SK-N-SH (cell line): Measurements from ENCODE around the gene STX2. TPM values are rescaled to one million over a fixed set of nuclear protein-coding genes. Genes with fewer than 3 reads are reported as not detected.

Source experiments
- CTCF ChIA-PET: fragments of 300-600, 350-600 bp; formaldehyde crosslinking; extraction: SDS; loops from one replicate; lab custom pipeline; 2021; lab: Yijun Ruan, JAX
- POLR2A ChIA-PET: fragments of 350-600 bp; sonication (Branson Sonifier 250); formaldehyde crosslinking; extraction: SDS; loops from one replicate; lab custom pipeline; 2020; ENCODE audit warnings: antibody characterized with exemption, inconsistent platforms; lab: Yijun Ruan, JAX
- DNase-seq: peaks from one replicate; pipeline ENCODE4 v3.0.0; 2012
- H2AFZ ChIP-seq: fragments of 200-600 bp; sonication (generic); 2 replicates; pipeline ENCODE4 v1.8.1; 2016; ENCODE audit warnings: antibody characterized with exemption, mild to moderate bottlenecking, low read depth
- H3F3A ChIP-seq: fragments of 200-600 bp; sonication (generic); replicated peaks from 2 replicates; pipeline ENCODE3; 2016; ENCODE audit warnings: antibody characterized with exemption, mild to moderate bottlenecking; ENCODE audit not compliant: insufficient read depth
- H3K27ac ChIP-seq, 2 experiments: fragments of 200-500 bp in 1 of 2; fragments of 200-600 bp in 1 of 2; sonication (Bioruptor generic) in 1 of 2; sonication (generic), shearing (Covaris generic) in 1 of 2; 2 replicates each; pipeline versions ENCODE4 v1.5.1 to v1.6.1; 2014 to 2016; ENCODE audit warnings: low read depth in 2 of 2, inconsistent platforms in 1 of 2, low read length in 1 of 2, mild to moderate bottlenecking in 1 of 2, mixed read lengths in 1 of 2
- H3K27me3 ChIP-seq: fragments of 200-600 bp; sonication (generic), shearing (Covaris generic); 2 replicates; pipeline ENCODE4 v1.6.1; 2016; ENCODE audit warnings: mixed run types; ENCODE audit not compliant: insufficient read depth
- H3K36me3 ChIP-seq, 2 experiments: fragments of 200-500 bp in 1 of 2; fragments of 200-600 bp in 1 of 2; sonication (Bioruptor generic) in 1 of 2; sonication (generic) in 1 of 2; replicated peaks in 1 of 2; 2 replicates each; pipeline versions ENCODE3 to v1.5.1; 2014 to 2016; ENCODE audit warnings: low read length in 1 of 2, mild to moderate bottlenecking in 1 of 2; ENCODE audit not compliant: insufficient read depth in 2 of 2, control insufficient read depth in 1 of 2
- H3K4me1 ChIP-seq, 2 experiments: fragments of 200-500 bp in 1 of 2; fragments of 200-600 bp in 1 of 2; sonication (Bioruptor generic) in 1 of 2; sonication (generic), shearing (Covaris generic) in 1 of 2; 2 replicates each; pipeline versions ENCODE4 v1.5.1 to v1.6.1; 2014 to 2016; ENCODE audit warnings: low read depth in 1 of 2, low read length in 1 of 2, mixed run types in 1 of 2; ENCODE audit not compliant: insufficient read depth in 2 of 2, control insufficient read depth in 1 of 2
- H3K4me2 ChIP-seq: fragments of 200-600 bp; sonication (generic), shearing (Covaris generic); 2 replicates; pipeline ENCODE4 v1.6.1; 2017; ENCODE audit warnings: mixed run types
- H3K4me3 ChIP-seq, 2 experiments: fragments of 200-500 bp in 1 of 2; fragments of 200-600 bp in 1 of 2; sonication (Bioruptor generic) in 1 of 2; sonication (generic), shearing (Covaris generic) in 1 of 2; 2 replicates each; pipeline versions ENCODE4 v1.5.1 to v1.8.1; 2014 to 2016; ENCODE audit warnings: low read depth in 2 of 2, inconsistent platforms in 1 of 2, low read length in 1 of 2, mild to moderate bottlenecking in 1 of 2, mixed read lengths in 1 of 2, moderate library complexity in 1 of 2
- H3K79me2 ChIP-seq: fragments of 200-600 bp; sonication (generic); 2 replicates; pipeline ENCODE4 v1.8.1; 2017; ENCODE audit warnings: mild to moderate bottlenecking; ENCODE audit not compliant: insufficient read depth
- H3K9ac ChIP-seq: fragments of 200-600 bp; sonication (generic); 2 replicates; pipeline ENCODE4 v1.6.1; 2017; ENCODE audit warnings: mixed run types
- H3K9me2 ChIP-seq: fragments of 200-600 bp; sonication (generic); 2 replicates; pipeline ENCODE4 v1.6.1; 2017; ENCODE audit warnings: mixed run types
- H3K9me3 ChIP-seq: fragments of 200-600 bp; sonication (generic); 2 replicates; pipeline ENCODE4 v1.6.1; 2017; ENCODE audit warnings: mixed run types, mild to moderate bottlenecking, moderate library complexity
- H4K20me1 ChIP-seq: fragments of 200-600 bp; sonication (generic); 2 replicates; pipeline ENCODE4 v1.6.1; 2017; ENCODE audit warnings: mild to moderate bottlenecking, mixed run types; ENCODE audit not compliant: insufficient read depth
- EZH2phosphoT487 ChIP-seq: fragments of 200-600 bp; sonication (generic); IDR thresholded peaks from 2 replicates; pipeline ENCODE4 v1.6.1; 2017; ENCODE audit warnings: low read depth, mixed run types, mild to moderate bottlenecking, antibody characterized with exemption, moderate library complexity, borderline replicate concordance
- FOSL2 ChIP-seq: IDR thresholded peaks from 2 replicates; pipeline ENCODE4 v1.4.0; 2012; ENCODE audit warnings: low read depth, mild to moderate bottlenecking, moderate library complexity, borderline replicate concordance
- FOXJ3 ChIP-seq: sonication (generic); formaldehyde crosslinking; IDR thresholded peaks from 2 replicates; pipeline ENCODE4 v1.5.1; 2020; ENCODE audit warnings: mild to moderate bottlenecking, missing genetic modification reagents
- FOXM1 ChIP-seq: IDR thresholded peaks from 2 replicates; pipeline ENCODE4 v1.4.0; 2012; ENCODE audit warnings: low read depth, mild to moderate bottlenecking
- GATA2 ChIP-seq: sonication (generic); formaldehyde crosslinking; IDR thresholded peaks from 2 replicates; pipeline ENCODE4 v1.5.0; 2020; ENCODE audit warnings: mild to moderate bottlenecking, missing genetic modification reagents
- JUND ChIP-seq: IDR thresholded peaks from 2 replicates; pipeline ENCODE4 v1.4.0; 2012
- MXI1 ChIP-seq: IDR thresholded peaks from 2 replicates; pipeline ENCODE4 v1.6.1; 2012; ENCODE audit warnings: mild to moderate bottlenecking, low read depth, low read length, improper control_type of control experiment
- NFIC ChIP-seq: IDR thresholded peaks from 2 replicates; pipeline ENCODE4 v1.4.0; 2012; ENCODE audit warnings: borderline replicate concordance
- POLR2AphosphoS5 ChIP-seq: IDR thresholded peaks from 2 replicates; pipeline ENCODE4 v1.6.1; 2012; ENCODE audit warnings: low read depth, low read length
- RCOR1 ChIP-seq: fragments of 150-350 bp; IDR thresholded peaks from 2 replicates; pipeline ENCODE4 v1.6.1; 2017; ENCODE audit warnings: antibody characterized with exemption, low read length
- RXRA ChIP-seq: IDR thresholded peaks from 2 replicates; pipeline ENCODE4 v1.4.0; 2012; ENCODE audit warnings: low read depth, mild to moderate bottlenecking, borderline replicate concordance
- SIN3A ChIP-seq: IDR thresholded peaks from 2 replicates; pipeline ENCODE4 v1.6.1; 2012; ENCODE audit warnings: low read depth, mild to moderate bottlenecking, low read length, moderate library complexity, borderline replicate concordance
- TAF1 ChIP-seq: IDR thresholded peaks from 2 replicates; pipeline ENCODE4 v1.6.1; 2012; ENCODE audit warnings: low read depth, mild to moderate bottlenecking, low read length, moderate library complexity, borderline replicate concordance
- TEAD4 ChIP-seq: IDR thresholded peaks from 2 replicates; pipeline ENCODE4 v1.4.0; 2012; ENCODE audit warnings: mild to moderate bottlenecking, borderline replicate concordance; ENCODE audit not compliant: insufficient read depth
- YY1 ChIP-seq: IDR thresholded peaks from 2 replicates; pipeline ENCODE4 v1.4.0; 2012; ENCODE audit warnings: low read depth, mild to moderate bottlenecking
- WGBS: methylation state at CpG from one replicate; pipeline ENCODE4 v1.1.6; 2017; ENCODE audit warnings: low lambda C conversion rate; 5-methylcytosine and 5-hydroxymethylcytosine counted together
- polyA plus RNA-seq, 3 experiments: library from polyadenylated mRNA; depleted of rRNA; stranded (reverse); fragments of >200 nt; gene quantifications; 2 replicates each; pipeline ENCODE4 v1.2.3, GENCODE V29; 2012
- TF ChIP-seq, protein P1 (sequence below): IDR thresholded peaks from 2 replicates; pipeline ENCODE4; 2012
- TF ChIP-seq, protein P2 (sequence below): IDR thresholded peaks from 2 replicates; pipeline ENCODE4 v1.4.0; 2012; ENCODE audit warnings: low read depth, borderline replicate concordance
- TF ChIP-seq, protein P3 (sequence below): IDR thresholded peaks from 2 replicates; pipeline ENCODE4 v1.6.1; 2012; ENCODE audit warnings: mild to moderate bottlenecking, low read depth, low read length, moderate library complexity
- TF ChIP-seq, protein P4 (sequence below): IDR thresholded peaks from 2 replicates; pipeline ENCODE4 v1.4.0; 2012; ENCODE audit warnings: low read depth
- TF ChIP-seq, protein P5 (sequence below): fragments of 200-600 bp; sonication (generic); IDR thresholded peaks from 2 replicates; pipeline ENCODE4 v1.6.1; 2017; ENCODE audit warnings: antibody characterized with exemption, mild to moderate bottlenecking, moderate library complexity

STX2 gene
- polyA plus RNA-seq, 1 of the 3 experiments (the other 2 are of a cell fraction): 25.1 TPM

DNA sequence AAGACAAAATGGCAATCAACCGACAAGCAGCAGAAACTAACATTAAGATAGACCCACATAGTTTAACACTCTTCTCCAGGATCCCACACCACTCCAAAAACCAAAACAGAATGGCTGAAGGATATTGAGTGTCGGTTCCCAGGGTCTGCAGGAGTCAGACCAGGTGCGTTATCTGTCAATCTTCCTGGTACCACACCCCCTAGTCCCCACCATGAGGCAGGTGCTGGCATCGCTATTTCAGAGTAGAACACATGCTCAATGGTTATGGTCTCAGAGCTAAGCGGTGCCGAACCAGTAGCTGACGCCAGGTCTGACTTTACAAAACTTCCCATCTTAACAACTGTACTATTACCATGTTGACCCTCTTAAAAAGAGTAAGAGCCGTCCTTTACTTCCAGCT, 10.2 kb downstream of the STX2 start:
- Histone ChIP-seq H3K36me3 (no peaks in the 10 kb centered on the region), H3K79me2 (peaks cover 92% of the 10 kb centered on the region), H3F3A (no peaks in the 10 kb centered on the region), H3K9me3 (no peaks in the 10 kb centered on the region), H4K20me1 (peaks cover 34% of the 10 kb centered on the region), H3K4me3 (no peak overlapping the region), H3K4me1 (peaks cover 0 to 13% of the 10 kb centered on the region in 2 experiments; a peak in 1 of 4 replicates), H2AFZ (no peak overlapping the region), H3K9me2 (no peaks in the 10 kb centered on the region), H3K9ac (no peak overlapping the region), H3K27me3 (no peaks in the 10 kb centered on the region), H3K27ac (no peak overlapping the region), H3K4me2 (no peak overlapping the region)
- ChIA-PET POLR2A (interaction anchor here (1.3 kb wide), 1 partner anchor 9 kb away, joined by 4 read pairs; no protein-coding TSS in a partner anchor), CTCF (interaction anchor here (1.3 kb wide), 1 partner anchor 11 kb away, joined by 3 read pairs; no protein-coding TSS in a partner anchor)
- no peak for TF ChIP-seq FOXJ3
- no peak for TF ChIP-seq EZH2phosphoT487
- TF ChIP-seq RXRA: no peak
- no peak for TF ChIP-seq TAF1
- TF ChIP-seq JUND: no peak
- no peak for TF ChIP-seq RCOR1
- no peak for DNase-seq
- WGBS: 90% methylated on average over 8 of the region's 8 CpGs

DNA sequence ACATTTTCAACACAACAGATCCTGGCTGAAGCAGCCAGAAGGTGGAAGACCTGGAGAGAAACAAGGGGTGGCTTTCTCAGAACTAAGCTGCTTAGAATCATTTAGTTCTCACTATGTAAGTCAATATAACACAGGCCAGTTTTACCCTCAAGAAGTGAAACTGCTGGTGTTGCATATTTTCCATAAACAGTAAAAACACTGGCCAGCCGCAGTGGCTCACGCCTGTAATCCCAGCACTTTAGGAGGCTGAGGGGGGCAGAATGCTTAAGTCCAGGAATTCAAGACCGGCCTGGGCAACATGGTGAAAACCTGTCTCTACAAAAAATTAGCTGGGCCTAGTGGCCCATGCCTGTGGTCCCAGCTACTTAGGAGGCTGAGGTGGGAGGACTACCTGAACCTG, 11.6 kb downstream of the STX2 start:
- H3K4me2 ChIP-seq: no peak overlapping the region
- POLR2A ChIA-PET: no interaction called here
- no peaks in the 10 kb centered on the region for H3K27me3 ChIP-seq
- no peaks in the 10 kb centered on the region for H3K9me3 ChIP-seq
- no peak for DNase-seq
- no peaks in the 10 kb centered on the region for H3F3A ChIP-seq
- H3K79me2 ChIP-seq: peaks cover 89% of the 10 kb centered on the region
- H2AFZ ChIP-seq: no peak overlapping the region
- 100% methylated on average over 3 of the region's 3 CpGs for WGBS
- H3K36me3 ChIP-seq: peaks cover 4 to 6% of the 10 kb centered on the region in 2 experiments
- H4K20me1 ChIP-seq: peaks cover 20% of the 10 kb centered on the region
- peaks cover 0 to 13% of the 10 kb centered on the region in 2 experiments; a peak in 1 of 4 replicates for H3K4me1 ChIP-seq
- CTCF ChIA-PET: interaction anchor here (1.1 to 1.9 kb wide), 2 partner anchors 12 to 19 kb away, joined by 3 to 5 read pairs; no protein-coding TSS in a partner anchor
- H3K4me3 ChIP-seq: no peak overlapping the region
- H3K9me2 ChIP-seq: no peaks in the 10 kb centered on the region
- H3K27ac ChIP-seq: no peak overlapping the region
- no peak overlapping the region for H3K9ac ChIP-seq
- no peak for TF ChIP-seq POLR2AphosphoS5
- TF ChIP-seq, protein P1, sequence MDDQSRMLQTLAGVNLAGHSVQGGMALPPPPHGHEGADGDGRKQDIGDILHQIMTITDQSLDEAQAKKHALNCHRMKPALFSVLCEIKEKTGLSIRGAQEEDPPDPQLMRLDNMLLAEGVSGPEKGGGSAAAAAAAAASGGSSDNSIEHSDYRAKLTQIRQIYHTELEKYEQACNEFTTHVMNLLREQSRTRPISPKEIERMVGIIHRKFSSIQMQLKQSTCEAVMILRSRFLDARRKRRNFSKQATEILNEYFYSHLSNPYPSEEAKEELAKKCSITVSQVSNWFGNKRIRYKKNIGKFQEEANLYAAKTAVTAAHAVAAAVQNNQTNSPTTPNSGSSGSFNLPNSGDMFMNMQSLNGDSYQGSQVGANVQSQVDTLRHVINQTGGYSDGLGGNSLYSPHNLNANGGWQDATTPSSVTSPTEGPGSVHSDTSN: no peak
- TF ChIP-seq, protein P2, sequence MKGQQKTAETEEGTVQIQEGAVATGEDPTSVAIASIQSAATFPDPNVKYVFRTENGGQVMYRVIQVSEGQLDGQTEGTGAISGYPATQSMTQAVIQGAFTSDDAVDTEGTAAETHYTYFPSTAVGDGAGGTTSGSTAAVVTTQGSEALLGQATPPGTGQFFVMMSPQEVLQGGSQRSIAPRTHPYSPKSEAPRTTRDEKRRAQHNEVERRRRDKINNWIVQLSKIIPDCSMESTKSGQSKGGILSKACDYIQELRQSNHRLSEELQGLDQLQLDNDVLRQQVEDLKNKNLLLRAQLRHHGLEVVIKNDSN: no peak
- no peak for TF ChIP-seq YY1
- TF ChIP-seq GATA2 (CRISPR knock-in tag): no peak
- no peak for TF ChIP-seq FOXM1
- TF ChIP-seq, protein P3, sequence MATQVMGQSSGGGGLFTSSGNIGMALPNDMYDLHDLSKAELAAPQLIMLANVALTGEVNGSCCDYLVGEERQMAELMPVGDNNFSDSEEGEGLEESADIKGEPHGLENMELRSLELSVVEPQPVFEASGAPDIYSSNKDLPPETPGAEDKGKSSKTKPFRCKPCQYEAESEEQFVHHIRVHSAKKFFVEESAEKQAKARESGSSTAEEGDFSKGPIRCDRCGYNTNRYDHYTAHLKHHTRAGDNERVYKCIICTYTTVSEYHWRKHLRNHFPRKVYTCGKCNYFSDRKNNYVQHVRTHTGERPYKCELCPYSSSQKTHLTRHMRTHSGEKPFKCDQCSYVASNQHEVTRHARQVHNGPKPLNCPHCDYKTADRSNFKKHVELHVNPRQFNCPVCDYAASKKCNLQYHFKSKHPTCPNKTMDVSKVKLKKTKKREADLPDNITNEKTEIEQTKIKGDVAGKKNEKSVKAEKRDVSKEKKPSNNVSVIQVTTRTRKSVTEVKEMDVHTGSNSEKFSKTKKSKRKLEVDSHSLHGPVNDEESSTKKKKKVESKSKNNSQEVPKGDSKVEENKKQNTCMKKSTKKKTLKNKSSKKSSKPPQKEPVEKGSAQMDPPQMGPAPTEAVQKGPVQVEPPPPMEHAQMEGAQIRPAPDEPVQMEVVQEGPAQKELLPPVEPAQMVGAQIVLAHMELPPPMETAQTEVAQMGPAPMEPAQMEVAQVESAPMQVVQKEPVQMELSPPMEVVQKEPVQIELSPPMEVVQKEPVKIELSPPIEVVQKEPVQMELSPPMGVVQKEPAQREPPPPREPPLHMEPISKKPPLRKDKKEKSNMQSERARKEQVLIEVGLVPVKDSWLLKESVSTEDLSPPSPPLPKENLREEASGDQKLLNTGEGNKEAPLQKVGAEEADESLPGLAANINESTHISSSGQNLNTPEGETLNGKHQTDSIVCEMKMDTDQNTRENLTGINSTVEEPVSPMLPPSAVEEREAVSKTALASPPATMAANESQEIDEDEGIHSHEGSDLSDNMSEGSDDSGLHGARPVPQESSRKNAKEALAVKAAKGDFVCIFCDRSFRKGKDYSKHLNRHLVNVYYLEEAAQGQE: no peak
- no peak for TF ChIP-seq MXI1
- TF ChIP-seq NFIC: no peak
- TF ChIP-seq TAF1: no peak
- no peak for TF ChIP-seq FOSL2
- TF ChIP-seq, protein P4, sequence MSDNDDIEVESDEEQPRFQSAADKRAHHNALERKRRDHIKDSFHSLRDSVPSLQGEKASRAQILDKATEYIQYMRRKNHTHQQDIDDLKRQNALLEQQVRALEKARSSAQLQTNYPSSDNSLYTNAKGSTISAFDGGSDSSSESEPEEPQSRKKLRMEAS: no peak
- TF ChIP-seq, protein P5, sequence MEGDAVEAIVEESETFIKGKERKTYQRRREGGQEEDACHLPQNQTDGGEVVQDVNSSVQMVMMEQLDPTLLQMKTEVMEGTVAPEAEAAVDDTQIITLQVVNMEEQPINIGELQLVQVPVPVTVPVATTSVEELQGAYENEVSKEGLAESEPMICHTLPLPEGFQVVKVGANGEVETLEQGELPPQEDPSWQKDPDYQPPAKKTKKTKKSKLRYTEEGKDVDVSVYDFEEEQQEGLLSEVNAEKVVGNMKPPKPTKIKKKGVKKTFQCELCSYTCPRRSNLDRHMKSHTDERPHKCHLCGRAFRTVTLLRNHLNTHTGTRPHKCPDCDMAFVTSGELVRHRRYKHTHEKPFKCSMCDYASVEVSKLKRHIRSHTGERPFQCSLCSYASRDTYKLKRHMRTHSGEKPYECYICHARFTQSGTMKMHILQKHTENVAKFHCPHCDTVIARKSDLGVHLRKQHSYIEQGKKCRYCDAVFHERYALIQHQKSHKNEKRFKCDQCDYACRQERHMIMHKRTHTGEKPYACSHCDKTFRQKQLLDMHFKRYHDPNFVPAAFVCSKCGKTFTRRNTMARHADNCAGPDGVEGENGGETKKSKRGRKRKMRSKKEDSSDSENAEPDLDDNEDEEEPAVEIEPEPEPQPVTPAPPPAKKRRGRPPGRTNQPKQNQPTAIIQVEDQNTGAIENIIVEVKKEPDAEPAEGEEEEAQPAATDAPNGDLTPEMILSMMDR: no peak
- no peak for TF ChIP-seq SIN3A
- no peak for TF ChIP-seq TEAD4
